22Rv1 (cell line): Measurements from ENCODE around the gene F12.

Source experiments
- H3K27ac ChIP-seq: fragments of 450-650 bp; 2 replicates; pipeline ENCODE4 v1.5.1; 2017
- CTCF ChIP-seq: fragments of 450-650 bp; IDR thresholded peaks from 2 replicates; pipeline ENCODE4 v1.5.1; 2017; ENCODE audit warnings: mild to moderate bottlenecking
- ZFX ChIP-seq: fragments of 450-650 bp; IDR thresholded peaks from 2 replicates; pipeline ENCODE4 v1.6.1; 2017; ENCODE audit warnings: antibody characterized with exemption, borderline replicate concordance

F12 gene

DNA sequence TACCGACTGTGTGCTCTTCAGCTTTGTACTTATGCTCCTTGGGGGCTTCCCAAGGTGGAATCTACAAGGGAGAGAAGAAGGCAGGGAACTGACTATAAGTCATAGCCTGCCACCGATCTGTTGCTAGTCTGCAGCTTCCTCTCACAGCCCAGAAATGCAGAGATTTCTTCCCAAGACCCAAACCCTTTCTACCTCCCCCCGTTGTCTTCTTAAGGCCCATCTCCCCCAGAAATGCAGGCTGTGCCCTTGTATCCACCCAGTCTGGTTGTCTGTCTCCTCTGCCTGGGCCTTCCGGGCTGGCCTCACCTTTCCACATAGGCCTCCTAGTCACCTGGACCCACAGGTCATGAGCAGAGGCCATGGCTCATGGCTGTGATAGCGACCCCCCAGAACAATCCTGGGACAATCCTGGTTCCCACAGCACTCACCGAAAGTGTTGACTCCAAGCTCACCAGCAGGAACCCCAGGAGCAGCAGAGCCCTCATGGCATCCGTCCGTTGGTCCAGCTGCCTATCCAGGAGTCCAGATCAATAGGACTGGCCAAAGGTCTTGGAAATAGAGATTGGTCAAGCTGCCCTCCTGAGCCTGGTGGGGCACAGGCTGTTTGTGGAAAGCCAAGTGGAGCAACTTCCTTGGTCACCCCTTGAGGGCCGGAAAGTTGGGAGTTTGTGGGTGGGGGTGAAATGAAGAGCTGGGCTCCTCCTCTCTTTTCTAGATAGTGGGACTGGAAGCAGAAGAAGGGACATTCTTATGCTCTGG is at the start of gene F12:
Gene F12, minus strand, starts transcription at position 522 of the 759 bp plus-strand sequence. Its CDS starts 37 bp downstream, at position 485.
- no peak within 1 kb of the TSS for H3K27ac ChIP-seq
- TF ChIP-seq CTCF (no peak), ZFX (no peak)

- TF ChIP-seq ZFX = no peak
- no peak for TF ChIP-seq CTCF
- H3K27ac ChIP-seq = no peak overlapping the region
These were observed 49.6 kb upstream of the F12 start for GRCh38 chr5:177458912-177459350.

DNA sequence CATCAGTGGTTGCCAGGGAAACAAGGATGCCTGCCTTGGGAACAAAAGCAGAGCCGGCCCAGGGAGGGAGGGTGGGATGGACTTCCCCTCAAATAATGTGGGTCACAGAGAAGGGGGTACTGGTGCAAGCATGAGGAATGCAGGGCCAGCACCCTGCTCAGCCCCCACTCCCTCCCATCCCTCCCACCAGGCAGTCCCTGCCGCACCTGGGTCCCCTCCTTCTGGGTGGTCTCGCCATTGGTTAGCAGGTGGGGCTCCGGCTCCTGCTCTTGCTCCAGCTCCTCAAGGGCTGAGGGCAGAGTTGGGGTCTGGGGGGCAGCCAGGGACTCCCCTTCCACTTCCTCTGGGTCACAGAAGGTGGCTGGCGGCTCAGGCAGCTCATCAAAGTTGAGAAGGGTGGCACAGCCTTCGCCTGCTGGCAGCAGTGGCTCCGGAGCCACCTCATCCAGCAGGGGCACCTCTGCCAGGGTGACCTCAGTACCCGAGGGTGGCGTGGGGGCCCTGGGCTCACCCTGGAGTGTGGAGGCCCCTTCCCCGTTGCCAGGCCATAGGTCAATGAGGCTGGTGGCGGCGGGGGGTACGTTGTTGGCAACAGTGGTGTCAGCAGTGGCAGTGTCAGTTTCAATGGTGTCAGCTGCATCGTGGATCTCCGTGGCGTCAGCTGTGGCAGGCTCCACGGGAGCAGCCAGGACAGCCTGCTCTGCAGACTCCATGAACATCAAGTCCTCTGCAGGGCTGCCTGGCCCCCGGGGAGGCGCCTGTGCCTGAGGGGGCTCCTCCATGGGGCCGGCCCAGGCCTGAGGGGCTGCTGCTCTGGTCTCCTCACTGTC is 48.7 kb upstream of the F12 start:
- no peak overlapping the region for H3K27ac ChIP-seq
- TF ChIP-seq CTCF (no peak), ZFX (no peak)

GRCh38 chr5:177456976-177457851 is 47.9 kb upstream of the F12 start:
- TF ChIP-seq CTCF = peak; percentile 52
- no peak for TF ChIP-seq ZFX
- peak overlapping the region; percentile 96 for H3K27ac ChIP-seq

DNA sequence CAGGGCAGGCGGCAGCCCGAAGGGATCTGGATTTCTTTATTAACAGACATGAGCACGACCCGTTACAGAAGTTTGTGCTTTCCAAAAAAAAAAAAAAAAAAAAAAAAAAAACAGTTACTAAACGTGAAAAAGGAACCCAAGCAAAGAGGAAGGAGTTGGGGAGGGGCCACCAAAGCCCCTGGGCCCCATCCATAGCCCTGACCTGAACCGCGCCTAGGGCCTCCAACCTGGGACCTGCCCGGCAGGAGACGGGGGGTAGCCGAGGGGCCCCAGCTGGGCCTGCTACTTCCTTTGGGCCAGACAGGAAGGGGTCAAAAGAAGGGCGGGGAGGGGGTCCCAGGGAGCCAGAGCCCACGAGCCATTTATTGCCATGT is 47.2 kb upstream of the F12 start:
- peak overlapping the region; percentile 96 for H3K27ac ChIP-seq
- TF ChIP-seq CTCF (peak; percentile 58; the same call in 1 of the 2 replicates), ZFX (no peak)

GRCh38 chr5:177455661-177456590 is 46.6 kb upstream of the F12 start:
- peak overlapping the region; percentile 96 for H3K27ac ChIP-seq
- TF ChIP-seq ZFX (no peak), CTCF (peak; percentile 92)
